ENCODE measurements around the gene ADRA2A.

GRCh38 chr10:111116211-111116610 lies 39.4 kb downstream of the ADRA2A start:
- TF ChIP-seq, protein P1, sequence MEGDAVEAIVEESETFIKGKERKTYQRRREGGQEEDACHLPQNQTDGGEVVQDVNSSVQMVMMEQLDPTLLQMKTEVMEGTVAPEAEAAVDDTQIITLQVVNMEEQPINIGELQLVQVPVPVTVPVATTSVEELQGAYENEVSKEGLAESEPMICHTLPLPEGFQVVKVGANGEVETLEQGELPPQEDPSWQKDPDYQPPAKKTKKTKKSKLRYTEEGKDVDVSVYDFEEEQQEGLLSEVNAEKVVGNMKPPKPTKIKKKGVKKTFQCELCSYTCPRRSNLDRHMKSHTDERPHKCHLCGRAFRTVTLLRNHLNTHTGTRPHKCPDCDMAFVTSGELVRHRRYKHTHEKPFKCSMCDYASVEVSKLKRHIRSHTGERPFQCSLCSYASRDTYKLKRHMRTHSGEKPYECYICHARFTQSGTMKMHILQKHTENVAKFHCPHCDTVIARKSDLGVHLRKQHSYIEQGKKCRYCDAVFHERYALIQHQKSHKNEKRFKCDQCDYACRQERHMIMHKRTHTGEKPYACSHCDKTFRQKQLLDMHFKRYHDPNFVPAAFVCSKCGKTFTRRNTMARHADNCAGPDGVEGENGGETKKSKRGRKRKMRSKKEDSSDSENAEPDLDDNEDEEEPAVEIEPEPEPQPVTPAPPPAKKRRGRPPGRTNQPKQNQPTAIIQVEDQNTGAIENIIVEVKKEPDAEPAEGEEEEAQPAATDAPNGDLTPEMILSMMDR (conservative IDR thresholded peaks at IDR 0.05) = no peak
- no peak for TF ChIP-seq EZH2 (IDR thresholded peaks at IDR 0.05; ENCODE audit: low read depth)

All from PC-9 (cell line).